Right cardiac atrium (tissue), 5 donors: Measurements from ENCODE around the gene MOK. TPM values are rescaled to one million over a fixed set of nuclear protein-coding genes. Genes with fewer than 3 reads are reported as not detected.

Experiments
- ATAC-seq, 2 donors: fragments of 200-7000 bp; cut with Tn5 transposase; one replicate each; pipeline versions ENCODE4 v1.8.0 to v1.9.1; 2020; ENCODE audit warnings: moderate library complexity in 2 of 2, mild to moderate bottlenecking in 1 of 2
- DNase-seq, 3 donors: peaks; one replicate each; pipeline ENCODE4 v3.0.0-alpha.2; 2020
- H3K27ac ChIP-seq: one replicate; pipeline ENCODE4 v1.5.1; 2013; ENCODE audit warnings: mild to moderate bottlenecking, low read length, control low read depth, moderate library complexity
- H3K27me3 ChIP-seq: one replicate; pipeline ENCODE4 v1.6.1; 2013; ENCODE audit not compliant: control insufficient read depth, insufficient read depth
- H3K4me1 ChIP-seq: one replicate; pipeline ENCODE4 v1.6.1; 2013; ENCODE audit warnings: low read length; ENCODE audit not compliant: control insufficient read depth, insufficient read depth
- H3K4me3 ChIP-seq: one replicate; pipeline ENCODE4 v1.5.1; 2013; ENCODE audit warnings: low read length, control low read depth
- H3K9me3 ChIP-seq: one replicate; pipeline ENCODE4 v1.6.1; 2013; ENCODE audit warnings: low read length; ENCODE audit not compliant: control insufficient read depth
- WGBS: extraction: QIAGEN DNeasy Blood & Tissue Kit; methylation state at CpG from one replicate; pipeline ENCODE4 v1.1.7; 2013; 5-methylcytosine and 5-hydroxymethylcytosine counted together
- intact Hi-C, 4 donors: fragments of 100-400 bp; cut with DNase I; formaldehyde crosslinking; loops; one replicate each; pipeline versions ENCODE4 v1.11.0 to v1.14.0; 2022 to 2023
- polyA plus RNA-seq: library from polyadenylated mRNA; stranded (reverse); fragments of 200-250 nt; gene quantifications from one replicate; pipeline ENCODE4 v1.2.3, GENCODE V29; 2013
- total RNA-seq, 4 donors: library from RNA; stranded (reverse); fragmentation: NEBNext Ultra II Directional; extraction: Animal tissue kit (Norgen Biotek cat#: 25700); gene quantifications; one replicate each; pipeline ENCODE4 v1.2.1, GENCODE V29; 2021
- donor health status: healthy with polysubstance abuse.
- donor health status: DM: no; HTN: yes; CAD: no.
- donor health status: DM: no; HTN: no; CAD: no.
- donor health status: DM: no; HTN: yes; CAD: no; lungs with severe emphysema.
- donor health status: DM: yes; HTN: yes; CAD: no.

MOK gene
- total and polyA plus RNA-seq, 5 donors: 11.4 to 18.4 (median 13.9) TPM

DNA sequence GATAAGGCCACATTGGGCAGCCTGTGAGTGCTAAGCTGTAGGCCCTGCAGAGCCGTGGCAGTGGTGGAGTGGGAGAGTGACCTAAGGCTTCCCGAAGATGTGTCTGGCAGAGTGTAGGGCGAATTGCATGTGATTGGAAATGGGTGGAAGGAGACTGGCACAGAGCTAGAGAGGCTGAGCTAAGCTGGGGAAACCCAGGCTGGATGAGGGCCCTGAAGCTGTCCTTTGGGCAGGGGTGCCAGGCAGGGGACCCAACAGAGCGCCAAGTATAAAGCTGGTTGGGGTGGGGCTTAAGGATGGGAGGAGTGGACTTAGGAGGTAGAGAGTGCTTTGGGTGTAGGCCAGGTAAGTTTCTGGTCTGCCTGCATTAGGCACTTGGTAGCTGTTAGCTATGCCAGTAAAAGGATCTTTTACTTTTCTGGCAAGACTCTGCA, 117.4 kb downstream of the MOK start:
- H3K9me3 ChIP-seq: no peaks in the 10 kb centered on the region
- peak overlapping the region; percentile 51 for H3K27ac ChIP-seq
- no peak overlapping the region for H3K4me3 ChIP-seq
- DNase-seq (no peak), ATAC-seq (peak; percentile 29 to 35)
- WGBS: 74% methylated on average over 4 of the region's 4 CpGs
- intact Hi-C loops: no loop called here
- no peaks in the 10 kb centered on the region for H3K27me3 ChIP-seq
- H3K4me1 ChIP-seq: peaks cover 20% of the 10 kb centered on the region

DNA sequence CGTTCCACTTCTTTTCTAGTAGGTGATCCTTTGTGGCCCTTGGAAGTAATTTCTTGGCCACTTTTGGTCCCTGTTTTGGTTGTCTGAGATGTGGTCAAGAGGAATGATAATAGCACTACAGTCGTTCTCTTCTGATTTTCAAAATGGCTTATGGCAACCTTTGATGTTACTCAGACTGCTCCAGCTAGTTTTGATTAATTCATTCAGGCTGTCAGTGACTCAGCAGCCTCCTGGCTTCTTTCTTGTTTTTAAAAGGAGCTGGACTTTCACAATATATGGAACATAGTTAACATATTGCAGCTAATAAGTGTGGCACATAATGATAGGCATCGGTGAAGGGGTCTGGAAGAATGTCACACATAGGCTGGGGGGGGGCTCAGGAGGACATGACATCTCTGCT, 117.9 kb downstream of the MOK start:
- Histone ChIP-seq H3K4me3 (no peak overlapping the region), H3K9me3 (no peaks in the 10 kb centered on the region), H3K4me1 (peaks cover 20% of the 10 kb centered on the region), H3K27ac (peak overlapping the region; percentile 51), H3K27me3 (no peaks in the 10 kb centered on the region)
- peak in 1 of 2 donors; percentile 47 for ATAC-seq
- no peak for DNase-seq
- 53% methylated on average over 3 of the region's 3 CpGs for WGBS
- intact Hi-C loops: no loop called here

DNA sequence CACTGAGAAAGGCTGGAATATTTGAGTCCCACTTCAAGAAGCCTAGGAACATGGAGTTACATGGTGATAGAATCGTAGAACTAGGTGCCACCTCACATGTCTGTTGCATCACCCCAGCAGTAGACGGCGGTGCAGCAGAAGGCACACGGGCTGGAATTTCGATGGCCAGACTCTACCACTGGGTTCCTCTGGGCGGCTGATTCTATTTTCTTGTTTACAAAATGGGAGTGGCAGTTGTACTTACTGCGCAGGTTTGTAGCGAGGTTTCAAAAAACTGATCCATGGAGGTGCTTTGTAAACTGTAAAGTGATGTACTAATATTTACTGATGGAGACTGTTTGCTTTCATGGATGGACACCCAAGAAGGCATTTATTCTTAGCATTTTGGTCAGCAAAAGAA, 119.6 kb downstream of the MOK start:
- intact Hi-C loops: no loop called here
- WGBS: 92% methylated on average over 8 of the region's 8 CpGs
- H3K4me1 ChIP-seq: peaks cover 15% of the 10 kb centered on the region
- no peak overlapping the region for H3K27ac ChIP-seq
- H3K4me3 ChIP-seq: no peak overlapping the region
- no peaks in the 10 kb centered on the region for H3K9me3 ChIP-seq
- no peak for ATAC-seq
- DNase-seq: no peak
- H3K27me3 ChIP-seq: no peaks in the 10 kb centered on the region

DNA sequence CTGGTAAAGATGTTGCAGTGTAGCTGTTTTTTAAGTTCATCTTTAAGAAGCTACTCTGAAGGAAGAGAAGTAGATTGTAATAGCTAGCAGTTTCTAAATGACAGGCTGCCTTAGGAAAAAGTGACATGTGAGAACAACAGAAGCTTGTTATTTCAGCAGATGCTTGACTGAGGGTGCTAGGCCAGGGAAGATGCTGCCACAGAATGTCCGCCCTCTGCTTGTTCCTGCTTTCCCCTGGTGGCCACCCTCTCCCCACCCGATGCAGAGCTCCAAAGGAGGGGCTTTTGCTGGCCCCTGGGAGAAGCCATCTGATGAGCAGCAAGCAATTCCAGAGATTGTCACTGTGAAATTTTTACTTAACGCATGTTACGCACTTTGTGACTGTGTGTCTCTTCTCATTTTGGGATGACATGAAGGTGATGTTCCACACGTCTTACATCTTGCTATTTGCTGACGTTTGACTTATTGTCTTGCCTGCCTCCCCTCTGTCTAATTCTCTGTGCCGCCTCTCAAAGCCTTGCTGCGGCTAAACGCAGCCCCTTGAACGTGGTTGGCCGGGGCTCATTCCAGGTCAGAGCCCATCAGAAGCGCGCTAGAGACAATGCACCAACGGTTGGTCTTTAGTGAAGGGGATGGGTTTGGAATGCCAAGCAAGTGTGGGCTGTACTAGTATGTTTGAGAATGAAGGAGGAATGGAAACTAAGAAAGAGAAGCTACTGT, 120.5 kb downstream of the MOK start:
- no peak overlapping the region for H3K4me3 ChIP-seq
- no peak for ATAC-seq
- peaks cover 13% of the 10 kb centered on the region for H3K4me1 ChIP-seq
- 82% methylated on average over 14 of the region's 14 CpGs for WGBS
- DNase-seq: no peak
- H3K9me3 ChIP-seq: no peaks in the 10 kb centered on the region
- intact Hi-C loops: no loop called here
- H3K27me3 ChIP-seq: no peaks in the 10 kb centered on the region
- no peak overlapping the region for H3K27ac ChIP-seq

DNA sequence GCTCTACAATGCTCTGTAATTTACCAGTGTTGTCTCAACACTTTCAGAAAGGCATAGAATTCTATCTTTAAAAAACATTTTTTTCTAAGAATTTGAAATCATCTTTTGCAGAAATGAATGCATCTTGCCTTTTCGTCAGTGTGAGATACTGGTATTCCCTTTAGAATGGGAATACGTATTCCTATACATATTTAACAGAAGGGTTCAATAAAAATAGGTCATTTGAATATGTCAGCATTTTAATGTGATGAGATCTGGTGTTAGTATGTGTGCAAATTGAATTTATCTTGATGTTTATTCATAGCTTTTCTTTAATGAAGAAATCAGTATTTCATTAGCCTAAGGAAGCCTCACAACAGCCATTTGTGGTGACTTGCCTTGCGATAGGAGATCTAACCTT, 121.1 kb downstream of the MOK start:
- no peaks in the 10 kb centered on the region for H3K27me3 ChIP-seq
- intact Hi-C loops: no loop called here
- no peaks in the 10 kb centered on the region for H3K9me3 ChIP-seq
- WGBS: 94% methylated on average over 3 of the region's 3 CpGs
- peaks cover 13% of the 10 kb centered on the region for H3K4me1 ChIP-seq
- H3K27ac ChIP-seq: no peak overlapping the region
- DNase-seq: no peak
- ATAC-seq: no peak
- no peak overlapping the region for H3K4me3 ChIP-seq

DNA sequence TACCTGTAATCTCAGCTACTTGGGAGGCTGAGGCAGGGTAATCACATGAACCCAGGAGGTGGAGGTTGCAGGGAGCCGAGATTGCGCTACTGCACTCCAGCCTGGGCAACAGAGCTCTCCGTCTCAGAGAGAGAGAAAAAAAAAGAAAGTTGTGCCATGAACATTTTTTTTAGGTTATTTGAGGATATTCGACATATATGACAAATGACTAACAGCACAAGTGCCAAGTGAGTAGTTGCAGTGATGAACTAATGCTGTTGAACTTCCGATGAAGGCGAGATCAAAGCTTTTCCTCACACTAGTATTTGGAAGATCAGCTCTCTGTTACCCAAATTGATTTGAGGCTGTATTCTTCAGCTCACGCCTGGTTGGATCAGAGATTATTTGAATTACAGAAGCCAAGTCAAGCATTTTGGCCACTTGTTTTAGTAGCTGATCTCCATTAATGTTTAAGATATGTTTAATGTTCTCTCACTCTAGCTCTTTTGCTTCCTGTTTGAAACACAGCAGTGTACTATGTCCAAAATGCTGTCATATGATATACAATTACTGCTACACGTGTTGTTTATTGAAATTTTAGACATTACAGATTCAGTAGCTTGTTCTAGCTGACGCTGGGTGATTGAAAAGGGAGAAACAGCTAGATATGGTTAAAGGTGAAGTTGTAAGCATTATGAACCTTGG, 121.9 kb downstream of the MOK start:
- intact Hi-C loops: no loop called here
- no peak overlapping the region for H3K27ac ChIP-seq
- no peak for ATAC-seq

DNA sequence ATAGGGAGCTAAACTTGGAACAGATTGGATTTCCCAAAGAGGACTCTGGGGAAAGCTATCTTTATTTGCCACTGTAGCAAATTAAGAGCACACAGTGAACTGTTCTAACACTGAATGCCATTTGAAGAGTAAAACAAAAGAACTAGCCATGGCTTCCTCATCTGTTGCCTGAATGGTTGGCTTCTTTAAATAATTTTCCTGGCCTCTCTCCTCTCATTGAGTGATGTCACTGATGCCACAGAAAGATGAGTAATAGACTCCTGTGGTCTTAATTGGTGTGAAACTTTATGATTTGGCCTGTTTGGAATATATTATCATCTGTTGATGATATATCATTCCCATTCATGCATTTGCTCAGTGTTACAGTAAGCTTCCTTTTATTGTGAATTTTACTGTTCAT, 122.8 kb downstream of the MOK start:
- Histone ChIP-seq H3K4me1 (peaks cover 5% of the 10 kb centered on the region), H3K4me3 (no peak overlapping the region), H3K27ac (no peak overlapping the region)

More for the DNA sequence above, 121.9 kb downstream of the MOK start:
- Histone ChIP-seq H3K9me3 (no peaks in the 10 kb centered on the region), H3K4me1 (peaks cover 12% of the 10 kb centered on the region), H3K27me3 (no peaks in the 10 kb centered on the region), H3K4me3 (no peak overlapping the region)
- DNase-seq: no peak
- WGBS: 69% methylated on average over 9 of the region's 9 CpGs

DNA sequence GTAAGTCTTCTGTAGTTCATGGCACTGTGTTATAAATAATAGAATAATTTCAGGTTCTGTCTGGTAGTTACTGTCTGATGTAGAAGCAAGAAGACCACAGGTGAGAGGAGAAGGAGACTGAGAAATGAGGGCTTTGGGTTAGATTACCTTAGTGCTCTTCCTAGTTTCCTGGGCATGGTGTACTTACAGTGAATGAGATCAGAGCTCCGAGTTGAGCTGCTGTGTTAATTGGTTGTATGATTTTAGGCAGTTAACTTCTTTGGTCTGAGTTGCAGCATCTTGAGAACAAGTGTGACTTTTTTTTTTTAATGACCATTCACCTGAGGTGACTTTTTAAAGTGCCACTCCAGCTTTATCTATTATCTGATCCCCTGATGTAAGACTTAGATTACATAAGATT, 123.8 kb downstream of the MOK start:
- DNase-seq (no peak), ATAC-seq (no peak)
- intact Hi-C loops: no loop called here
- Histone ChIP-seq H3K4me1 (peaks cover 6% of the 10 kb centered on the region), H3K27ac (no peak overlapping the region), H3K9me3 (no peaks in the 10 kb centered on the region), H3K4me3 (no peak overlapping the region), H3K27me3 (no peaks in the 10 kb centered on the region)
- WGBS: 80% methylated on average over 1 of the region's 1 CpG

More for the DNA sequence above, 122.8 kb downstream of the MOK start:
- no peak for ATAC-seq
- no peaks in the 10 kb centered on the region for H3K27me3 ChIP-seq
- no peak for DNase-seq
- intact Hi-C loops: no loop called here
- no peaks in the 10 kb centered on the region for H3K9me3 ChIP-seq

DNA sequence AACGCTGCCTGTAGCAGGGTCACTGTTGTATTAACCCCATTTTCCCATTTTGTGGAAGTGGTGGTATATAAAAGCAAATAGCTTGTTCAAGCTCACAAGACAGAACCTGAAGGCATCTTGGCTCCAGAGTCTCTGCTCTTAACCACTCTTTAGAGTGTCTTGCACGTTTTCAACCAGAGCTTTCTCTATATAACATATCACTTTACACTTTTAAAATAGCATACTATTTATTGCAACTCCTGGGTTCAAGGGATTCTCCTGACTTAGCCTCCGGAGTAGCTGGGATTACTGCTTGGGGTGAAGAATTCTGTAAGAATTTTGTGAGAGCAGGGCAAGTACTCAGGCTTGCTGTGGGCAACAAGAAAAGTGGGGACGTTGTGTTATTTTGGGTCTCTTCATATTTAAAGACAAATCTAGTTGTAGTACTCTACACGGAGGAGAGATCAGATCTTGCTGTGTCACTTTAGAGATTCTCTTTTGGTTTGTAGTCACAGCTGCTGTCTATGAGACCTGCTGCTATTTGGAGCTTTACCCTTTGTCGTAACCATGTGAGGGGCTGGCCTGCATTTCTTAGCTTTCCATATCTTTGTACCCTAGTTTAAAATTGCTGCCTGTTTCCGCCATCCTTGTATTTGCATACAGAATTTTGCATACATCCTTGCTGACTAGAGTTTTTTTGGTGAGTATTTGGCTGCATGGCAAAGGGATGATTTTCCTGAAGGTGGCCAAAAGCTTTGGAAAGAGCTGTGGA, 124.5 kb downstream of the MOK start:
- intact Hi-C loops: no loop called here
- no peak overlapping the region for H3K4me3 ChIP-seq
- ATAC-seq (no peak), DNase-seq (no peak)
- no peaks in the 10 kb centered on the region for H3K9me3 ChIP-seq
- 57% methylated on average over 7 of the region's 7 CpGs for WGBS
- H3K27ac ChIP-seq: no peak overlapping the region
- no peaks in the 10 kb centered on the region for H3K27me3 ChIP-seq
- H3K4me1 ChIP-seq: peaks cover 6% of the 10 kb centered on the region
